ENCODE data around the gene LPIN3.

- TF ChIP-seq POLR2A (IDR thresholded peaks at IDR 0.05), result no peak
- TF ChIP-seq CTCF (IDR thresholded peaks at IDR 0.05), result no peak
These were observed 8.0 kb downstream of the LPIN3 start for GRCh38 chr20:41348430-41349172.

All from uterus (tissue), 2 donors.